ENCODE results near the gene TRAF2. TPM values are rescaled to one million over a fixed set of nuclear protein-coding genes. Genes with fewer than 3 reads are reported as not detected.

Gene TRAF2
- total and polyA plus RNA-seq, 9 of the 15 experiments (the other 6 are each of a cell fraction or from before 2014, with no cell fraction given), result 0.24 to 45.2 (median 18.0) TPM

DNA sequence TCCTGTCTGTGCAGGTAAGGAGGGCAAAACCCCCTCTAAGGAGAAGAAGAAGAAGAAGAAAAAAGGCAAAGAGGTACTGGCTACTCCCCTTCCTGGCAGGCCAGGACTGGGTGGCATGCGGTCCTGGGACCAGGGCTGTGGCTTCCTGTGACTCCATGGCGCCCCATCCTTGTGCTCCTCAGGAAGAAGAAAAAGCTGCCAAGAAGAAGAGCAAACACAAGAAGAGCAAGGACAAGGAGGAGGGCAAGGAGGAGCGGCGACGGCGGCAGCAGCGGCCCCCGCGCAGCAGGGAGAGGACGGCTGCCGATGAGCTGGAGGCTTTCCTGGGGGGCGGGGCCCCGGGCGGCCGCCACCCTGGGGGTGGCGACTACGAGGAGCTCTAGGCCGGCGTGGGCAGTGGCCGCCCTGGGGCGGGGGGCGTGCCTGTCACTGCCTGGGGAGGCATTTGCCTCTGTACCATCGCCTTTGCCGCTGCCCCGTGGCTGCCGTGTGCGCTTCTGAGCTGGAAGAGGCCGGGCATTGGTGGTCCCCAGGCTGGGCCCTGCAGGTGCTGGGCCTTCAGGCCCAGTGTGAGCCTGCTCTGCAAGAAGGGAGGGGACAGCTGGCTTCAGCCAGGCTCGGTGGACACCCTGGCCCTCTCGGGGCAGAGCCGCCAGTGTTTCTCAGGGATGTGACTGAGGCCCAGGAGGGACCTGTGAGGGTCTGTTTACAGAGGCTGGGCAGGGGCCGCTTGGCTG lies 46.0 kb upstream of the TRAF2 start:
- peak; percentile 62 for ATAC-seq
- Histone ChIP-seq H3K27me3 (ENCODE audit: control insufficient read depth in 2 of 2, insufficient read depth in 2 of 2, low read length in 2 of 2) (no peaks in the 10 kb centered on the region), H3K9me1 (ENCODE audit: control insufficient read depth, insufficient read depth, low read length) (no peaks in the 10 kb centered on the region), H3K27ac (ENCODE audit: extremely low read depth, low read depth, low read length) (peak overlapping the region; percentile 28; the same call in 2 of the 3 replicates), H3K79me2 (ENCODE audit: control insufficient read depth, insufficient read depth, low read length) (no peaks in the 10 kb centered on the region), H3K9me3 (replicated peaks; ENCODE audit: control insufficient read depth, insufficient read depth, low read depth, low read length) (no peaks in the 10 kb centered on the region), H3K36me3 (ENCODE audit: control insufficient read depth, insufficient read depth, low read length) (peaks cover 54% of the 10 kb centered on the region; the same call in 2 of the 3 replicates), H4K20me1 (replicated peaks; ENCODE audit: control insufficient read depth, insufficient read depth, low read length) (peaks cover 17% of the 10 kb centered on the region), H2AFZ (ENCODE audit: low read depth, low read length) (no peak overlapping the region), H3K4me2 (ENCODE audit: insufficient read depth, low read length) (no peak overlapping the region; the same call in 1 of the 2 replicates), H3K4me1 (replicated peaks in 1 of 2; ENCODE audit: control insufficient read depth in 2 of 2, insufficient read depth in 2 of 2, low read length in 2 of 2) (peaks cover 12 to 92% of the 10 kb centered on the region in 2 experiments), H3K9ac (ENCODE audit: insufficient read depth in 1 of 2, low read depth in 2 of 2, low read length in 2 of 2) (peak overlapping the region in 1 of 2 experiments; percentile 75; a peak in 3 of 4 replicates), H3K4me3 (no peak overlapping the region)
- in situ Hi-C loops (cut with MboI), result no loop called here
- BruUV-seq (replicated peaks), result TSS peak; percentile 84
- ChIA-PET CTCF (ENCODE audit: low intra/inter-chr PET ratio) (no interaction called here), POLR2A (interaction anchor here (0.6 to 2.6 kb wide), 10 partner anchors 8 to 182 kb away, joined by 3 to 10 read pairs (median 3); partner anchors contain the start of gene TMEM141)
- WGBS (ENCODE audit: insufficient coverage, low coverage, missing lambda C conversion rate), result 39% methylated on average over 15 of the region's 32 CpGs
- peak; percentile 74 to 83 (median 78) for DNase-seq (ENCODE audit: extremely low read depth in 1 of 4, low spot score in 3 of 4)
- peak; percentile 72 for FAIRE-seq
- intact Hi-C loops (cut with micrococcal nuclease), result loop anchor here (2.0 kb wide), 1 partner anchor 54 kb away; no protein-coding TSS in a partner anchor
- TF ChIP-seq ELF1 (tag; IDR thresholded peaks at IDR 0.05) (no peak), KLF1 (tag; IDR thresholded peaks at IDR 0.05) (no peak), HCFC1 (IDR thresholded peaks at IDR 0.05; ENCODE audit: low read depth, low read length) (no peak), CBFB (CRISPR knock-in tag; IDR thresholded peaks at IDR 0.05) (no peak), ATF1 (CRISPR knock-in tag; IDR thresholded peaks at IDR 0.05) (no peak), ATF1 (tag; IDR thresholded peaks at IDR 0.05) (peak; percentile 14; the same call in 1 of the 2 replicates), MEIS2 (IDR thresholded peaks at IDR 0.05; ENCODE audit: partially characterized antibody) (no peak), CHD1 (IDR thresholded peaks at IDR 0.05; ENCODE audit: low read length) (no peak), BCOR (IDR thresholded peaks at IDR 0.05) (no peak), ZNF23 (CRISPR knock-in tag; IDR thresholded peaks at IDR 0.05) (no peak), SMARCC2 (IDR thresholded peaks at IDR 0.05; ENCODE audit: low read depth) (no peak), ZNF184 (CRISPR knock-in tag; IDR thresholded peaks at IDR 0.05) (no peak), ZFP36 (IDR thresholded peaks at IDR 0.05; ENCODE audit: low read depth, low read length, partially characterized antibody) (no peak), POLR3A (IDR thresholded peaks at IDR 0.05; ENCODE audit: borderline replicate concordance, extremely low read depth, insufficient read depth, insufficient read length) (no peak), GTF2E2 (tag; IDR thresholded peaks at IDR 0.05) (no peak), GABPB1 (CRISPR knock-in tag; IDR thresholded peaks at IDR 0.05) (no peak), SAFB2 (IDR thresholded peaks at IDR 0.05; ENCODE audit: borderline replicate concordance, low read depth, low read length, severe bottlenecking) (no peak), CCNT2 (IDR thresholded peaks at IDR 0.05; ENCODE audit: borderline replicate concordance, extremely low read depth, insufficient read length, low read depth, low read length) (peak; percentile 88), ZNF589 (CRISPR knock-in tag; IDR thresholded peaks at IDR 0.05; ENCODE audit: low read depth) (no peak), EWSR1 (IDR thresholded peaks at IDR 0.05; ENCODE audit: borderline replicate concordance, low read depth, partially characterized antibody) (no peak)
- TF ChIP-seq, protein P1, sequence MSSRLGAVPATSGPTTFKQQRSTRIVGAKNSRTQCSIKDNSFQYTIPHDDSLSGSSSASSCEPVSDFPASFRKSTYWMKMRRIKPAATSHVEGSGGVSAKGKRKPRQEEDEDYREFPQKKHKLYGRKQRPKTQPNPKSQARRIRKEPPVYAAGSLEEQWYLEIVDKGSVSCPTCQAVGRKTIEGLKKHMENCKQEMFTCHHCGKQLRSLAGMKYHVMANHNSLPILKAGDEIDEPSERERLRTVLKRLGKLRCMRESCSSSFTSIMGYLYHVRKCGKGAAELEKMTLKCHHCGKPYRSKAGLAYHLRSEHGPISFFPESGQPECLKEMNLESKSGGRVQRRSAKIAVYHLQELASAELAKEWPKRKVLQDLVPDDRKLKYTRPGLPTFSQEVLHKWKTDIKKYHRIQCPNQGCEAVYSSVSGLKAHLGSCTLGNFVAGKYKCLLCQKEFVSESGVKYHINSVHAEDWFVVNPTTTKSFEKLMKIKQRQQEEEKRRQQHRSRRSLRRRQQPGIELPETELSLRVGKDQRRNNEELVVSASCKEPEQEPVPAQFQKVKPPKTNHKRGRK (tag; IDR thresholded peaks at IDR 0.05), result no peak
- TF ChIP-seq, protein P2, sequence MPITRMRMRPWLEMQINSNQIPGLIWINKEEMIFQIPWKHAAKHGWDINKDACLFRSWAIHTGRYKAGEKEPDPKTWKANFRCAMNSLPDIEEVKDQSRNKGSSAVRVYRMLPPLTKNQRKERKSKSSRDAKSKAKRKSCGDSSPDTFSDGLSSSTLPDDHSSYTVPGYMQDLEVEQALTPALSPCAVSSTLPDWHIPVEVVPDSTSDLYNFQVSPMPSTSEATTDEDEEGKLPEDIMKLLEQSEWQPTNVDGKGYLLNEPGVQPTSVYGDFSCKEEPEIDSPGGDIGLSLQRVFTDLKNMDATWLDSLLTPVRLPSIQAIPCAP (CRISPR knock-in tag; IDR thresholded peaks at IDR 0.05; ENCODE audit: borderline replicate concordance), result no peak
